PC-3 (cell line): Measurements from ENCODE around the gene SRGAP3. TPM values are rescaled to one million over a fixed set of nuclear protein-coding genes. Genes with fewer than 3 reads are reported as not detected.

Experiments
- ATAC-seq: fragments of 200-7000 bp; cut with Tn5 transposase; 2 replicates; pipeline ENCODE4 v1.9.1; 2020; ENCODE audit warnings: mild to moderate bottlenecking, moderate library complexity
- BruUV-seq: library from RNA; stranded (reverse); fragments of 400-500 nt; replicated peaks from 2 replicates; lab custom pipeline; 2021; lab: Mats Ljungman, UMichigan
- CTCF ChIA-PET: fragments of 300-600 bp; sonication (Branson Sonifier 250); formaldehyde crosslinking; loops from one replicate; lab custom pipeline; 2022; ENCODE audit warnings: antibody characterized with exemption; lab: Charles Lee
- POLR2A ChIA-PET: fragments of 300-600 bp; sonication (Branson Sonifier 250); formaldehyde crosslinking; loops from one replicate; lab custom pipeline; 2022; ENCODE audit warnings: antibody characterized with exemption; ENCODE audit not compliant: unreplicated experiment; lab: Charles Lee
- DNase-seq: peaks from one replicate; pipeline ENCODE4 v3.0.0-alpha.2; 2015
- H2AFZ ChIP-seq: fragments of 300-600 bp; sonication (generic); 2 replicates; pipeline ENCODE4 v1.6.0; 2016; ENCODE audit warnings: antibody characterized with exemption, low read length
- H3F3A ChIP-seq: fragments of 300-600 bp; sonication (generic); one replicate; pipeline ENCODE4 v1.6.0; 2017; ENCODE audit warnings: antibody characterized with exemption, low read length, control low read depth, mild to moderate bottlenecking; ENCODE audit not compliant: unreplicated experiment
- H3K27ac ChIP-seq: fragments of 300-600 bp; sonication (generic); 2 replicates; pipeline ENCODE4 v1.5.1; 2016; ENCODE audit warnings: mild to moderate bottlenecking, low read length
- H3K27me3 ChIP-seq: fragments of 300-600 bp; sonication (generic); 2 replicates; pipeline ENCODE4 v1.6.1; 2016; ENCODE audit warnings: low read length, mixed read lengths
- H3K36me3 ChIP-seq: fragments of 300-600 bp; sonication (generic); 2 replicates; pipeline ENCODE4 v1.6.1; 2016; ENCODE audit warnings: low read depth, mixed run types, low read length, mixed read lengths
- H3K4me1 ChIP-seq: fragments of 300-600 bp; sonication (generic); 2 replicates; pipeline ENCODE4 v1.5.1; 2016; ENCODE audit warnings: low read length; ENCODE audit not compliant: insufficient read depth
- H3K4me2 ChIP-seq: fragments of 300-600 bp; sonication (generic); 2 replicates; pipeline ENCODE4 v1.6.0; 2016; ENCODE audit warnings: low read length
- H3K4me3 ChIP-seq: fragments of 300-600 bp; sonication (generic); 2 replicates; pipeline ENCODE4 v1.5.1; 2016; ENCODE audit warnings: mild to moderate bottlenecking, low read length, mixed read lengths
- H3K79me2 ChIP-seq: fragments of 300-600 bp; sonication (generic); 2 replicates; pipeline ENCODE4 v1.6.1; 2017; ENCODE audit warnings: low read length, mixed read lengths
- H3K9ac ChIP-seq: fragments of 300-600 bp; sonication (generic); 2 replicates; pipeline ENCODE4 v1.6.0; 2016; ENCODE audit warnings: mild to moderate bottlenecking, low read length
- H3K9me2 ChIP-seq: fragments of 300-600 bp; sonication (generic); replicated peaks from 2 replicates; pipeline ENCODE4 v1.6.1; 2016; ENCODE audit warnings: mixed run types, low read length, mixed read lengths
- H3K9me3 ChIP-seq: fragments of 300-600 bp; sonication (generic); 2 replicates; pipeline ENCODE4 v1.6.1; 2016; ENCODE audit warnings: low read length, mixed read lengths
- H4K20me1 ChIP-seq: fragments of 300-600 bp; sonication (generic); 2 replicates; pipeline ENCODE4 v1.6.1; 2016; ENCODE audit warnings: low read length, mixed read lengths
- CTCF ChIP-seq: fragments of 300-600 bp; sonication (generic); conservative IDR thresholded peaks from 2 replicates; pipeline ENCODE4 v1.5.1; 2017; ENCODE audit warnings: antibody characterized with exemption, low read depth, mild to moderate bottlenecking, low read length
- EZH2 ChIP-seq: fragments of 300-600 bp; sonication (generic); IDR thresholded peaks from one replicate; pipeline ENCODE4 v1.6.1; 2017; ENCODE audit warnings: antibody characterized with exemption, mild to moderate bottlenecking, low read length; ENCODE audit not compliant: unreplicated experiment
- EZH2phosphoT487 ChIP-seq: fragments of 300-600 bp; sonication (generic); IDR thresholded peaks from 2 replicates; pipeline ENCODE4 v1.6.1; 2018; ENCODE audit warnings: mild to moderate bottlenecking, antibody characterized with exemption, low read length, borderline replicate concordance
- intact Hi-C: fragments of 100-400 bp; cut with micrococcal nuclease; formaldehyde crosslinking; loops from 2 replicates; pipeline ENCODE4 v1.9.0; 2023
- total RNA-seq: library from RNA; depleted of rRNA; stranded (reverse); fragments of >200 nt; gene quantifications from 2 replicates; pipeline ENCODE4 v1.2.3, GENCODE V29; 2014

SRGAP3 gene
- total RNA-seq, 1 experiment from 2014 or later, result 7.5 TPM

- BruUV-seq, result no TSS peak
- H3K27ac ChIP-seq, result no peak overlapping the region
- H2AFZ ChIP-seq, result no peak overlapping the region
- no peaks in the 10 kb centered on the region for H3F3A ChIP-seq
- ATAC-seq (no peak), DNase-seq (no peak)
- no peaks in the 10 kb centered on the region for H3K36me3 ChIP-seq
- H3K4me2 ChIP-seq, result no peak overlapping the region
- no peak for TF ChIP-seq CTCF
- no peak for TF ChIP-seq EZH2
- no peak for TF ChIP-seq EZH2phosphoT487
- H3K79me2 ChIP-seq, result no peaks in the 10 kb centered on the region
- H3K9ac ChIP-seq, result no peak overlapping the region
- peaks cover 5% of the 10 kb centered on the region; the same call in 1 of the 2 replicates for H3K4me1 ChIP-seq
- CTCF ChIA-PET, result no interaction called here
- H3K27me3 ChIP-seq, result no peaks in the 10 kb centered on the region
- POLR2A ChIA-PET, result no interaction called here
- no peaks in the 10 kb centered on the region for H4K20me1 ChIP-seq
- H3K4me3 ChIP-seq, result no peak overlapping the region
- H3K9me2 ChIP-seq, result no peaks in the 10 kb centered on the region
- intact Hi-C loops, result no loop called here
- H3K9me3 ChIP-seq, result no peaks in the 10 kb centered on the region
Observed at GRCh38 chr3:9125278-9125951, 124.0 kb downstream of the SRGAP3 start.

GRCh38 chr3:9124730-9125129, 124.7 kb downstream of the SRGAP3 start:
- no peaks in the 10 kb centered on the region for H3K9me2 ChIP-seq
- H4K20me1 ChIP-seq, result no peaks in the 10 kb centered on the region
- H3K9ac ChIP-seq, result no peak overlapping the region
- no peaks in the 10 kb centered on the region for H3K27me3 ChIP-seq
- no peaks in the 10 kb centered on the region for H3K9me3 ChIP-seq
- intact Hi-C loops, result no loop called here
- no TSS peak for BruUV-seq
- H2AFZ ChIP-seq, result no peak overlapping the region
- H3F3A ChIP-seq, result no peaks in the 10 kb centered on the region
- H3K27ac ChIP-seq, result no peak overlapping the region
- H3K36me3 ChIP-seq, result no peaks in the 10 kb centered on the region
- DNase-seq (no peak), ATAC-seq (no peak)
- ChIA-PET POLR2A (no interaction called here), CTCF (no interaction called here)
- H3K4me2 ChIP-seq, result no peak overlapping the region
- H3K79me2 ChIP-seq, result no peaks in the 10 kb centered on the region
- peaks cover 5% of the 10 kb centered on the region; the same call in 1 of the 2 replicates for H3K4me1 ChIP-seq
- no peak overlapping the region for H3K4me3 ChIP-seq
- TF ChIP-seq CTCF (no peak), EZH2phosphoT487 (no peak), EZH2 (no peak)

GRCh38 chr3:9123840-9124239, 125.6 kb downstream of the SRGAP3 start:
- Histone ChIP-seq H3K4me3 (no peak overlapping the region), H4K20me1 (no peaks in the 10 kb centered on the region), H3K9me3 (no peaks in the 10 kb centered on the region), H3K27me3 (no peaks in the 10 kb centered on the region), H3K9ac (no peak overlapping the region), H3K79me2 (no peaks in the 10 kb centered on the region), H3K4me1 (peaks cover 5% of the 10 kb centered on the region; the same call in 1 of the 2 replicates), H3K9me2 (no peaks in the 10 kb centered on the region), H3F3A (no peaks in the 10 kb centered on the region), H3K27ac (no peak overlapping the region), H3K36me3 (no peaks in the 10 kb centered on the region), H2AFZ (no peak overlapping the region), H3K4me2 (no peak overlapping the region)
- ChIA-PET CTCF (no interaction called here), POLR2A (no interaction called here)
- no TSS peak for BruUV-seq
- ATAC-seq (no peak), DNase-seq (no peak)
- TF ChIP-seq CTCF, result no peak
- no peak for TF ChIP-seq EZH2
- TF ChIP-seq EZH2phosphoT487, result no peak
- intact Hi-C loops, result no loop called here
